Measurements from ENCODE around the gene MUSK. TPM values are rescaled to one million over a fixed set of nuclear protein-coding genes. Genes with fewer than 3 reads are reported as not detected.

MUSK gene
- total RNA-seq, 1 donor from 2014 or later, result not detected

- Mint-ChIP-seq H3K4me3 (no peak overlapping the region), H3K27ac (ENCODE audit: unreplicated experiment) (no peak overlapping the region), H3K27me3 (ENCODE audit: low read depth) (no peaks in the 10 kb centered on the region), H3K9me3 (peaks cover 4% of the 10 kb centered on the region), H3K36me3 (ENCODE audit: low read depth) (no peaks in the 10 kb centered on the region), H3K4me1 (peaks cover 5% of the 10 kb centered on the region)
- no peak for DNase-seq (ENCODE audit: low read depth, low spot score)
- no peak for TF ChIP-seq CTCF (conservative IDR thresholded peaks at IDR 0.05)
Measured at GRCh38 chr9:110755179-110755578, 86.6 kb downstream of the MUSK start.

DNA sequence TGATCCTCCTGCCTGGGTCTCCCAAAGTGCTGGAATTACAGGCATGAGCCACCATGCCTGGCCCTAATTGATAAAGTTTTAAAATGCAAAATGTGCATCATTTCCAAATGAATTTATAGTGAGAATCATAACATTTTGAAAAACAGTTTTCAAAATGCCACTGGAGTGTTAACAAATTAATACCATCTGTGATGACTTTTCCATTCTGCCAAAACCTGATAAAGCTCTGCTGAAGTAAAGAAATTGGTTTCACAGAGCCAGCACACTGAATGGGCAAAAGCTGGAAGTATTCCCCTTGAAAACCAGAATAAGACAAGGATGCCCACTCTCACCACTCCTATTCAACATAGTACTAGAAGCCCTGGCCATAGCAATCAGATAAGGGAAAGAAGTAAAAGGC, 89.6 kb downstream of the MUSK start:
- Mint-ChIP-seq H3K9me3 (peaks cover 4% of the 10 kb centered on the region), H3K27ac (ENCODE audit: unreplicated experiment) (no peak overlapping the region), H3K27me3 (ENCODE audit: low read depth) (no peaks in the 10 kb centered on the region), H3K36me3 (ENCODE audit: low read depth) (peaks cover 4% of the 10 kb centered on the region), H3K4me1 (peaks cover 9% of the 10 kb centered on the region), H3K4me3 (no peak overlapping the region)
- TF ChIP-seq CTCF (conservative IDR thresholded peaks at IDR 0.05), result no peak
- no peak for DNase-seq (ENCODE audit: low read depth, low spot score)

DNA sequence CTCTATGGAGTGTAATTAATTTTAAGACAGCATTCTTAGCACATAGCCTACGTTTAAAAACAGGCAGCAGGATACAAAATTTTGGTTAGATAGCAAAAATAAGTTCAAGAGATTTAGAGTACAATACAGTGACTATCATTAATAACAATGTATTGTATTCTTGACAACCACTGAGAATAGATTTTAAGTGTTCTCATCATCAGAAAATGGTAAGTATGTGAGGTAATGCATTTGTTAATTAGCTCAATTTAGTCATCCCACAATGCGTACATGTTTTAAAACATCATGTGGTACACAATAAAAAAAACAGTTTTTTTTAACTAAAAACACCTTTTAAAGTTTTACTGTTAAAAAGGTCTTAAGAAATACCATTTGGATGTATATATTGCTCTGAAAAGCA, 94.2 kb downstream of the MUSK start:
- Mint-ChIP-seq H3K36me3 (ENCODE audit: low read depth) (peaks cover 4% of the 10 kb centered on the region), H3K4me3 (no peak overlapping the region), H3K27me3 (ENCODE audit: low read depth) (no peaks in the 10 kb centered on the region), H3K4me1 (peaks cover 10% of the 10 kb centered on the region), H3K9me3 (peaks cover 4% of the 10 kb centered on the region), H3K27ac (ENCODE audit: unreplicated experiment) (no peak overlapping the region)
- no peak for TF ChIP-seq CTCF (conservative IDR thresholded peaks at IDR 0.05)
- DNase-seq (ENCODE audit: low read depth, low spot score), result no peak

GRCh38 chr9:110763568-110763967, 95.0 kb downstream of the MUSK start:
- no peaks in the 10 kb centered on the region for H3K27me3 Mint-ChIP-seq (ENCODE audit: low read depth)
- TF ChIP-seq CTCF (conservative IDR thresholded peaks at IDR 0.05), result no peak
- peaks cover 4% of the 10 kb centered on the region for H3K36me3 Mint-ChIP-seq (ENCODE audit: low read depth)
- peaks cover 10% of the 10 kb centered on the region for H3K4me1 Mint-ChIP-seq
- DNase-seq (ENCODE audit: low read depth, low spot score), result no peak
- peaks cover 4% of the 10 kb centered on the region for H3K9me3 Mint-ChIP-seq
- H3K4me3 Mint-ChIP-seq, result no peak overlapping the region
- no peak overlapping the region for H3K27ac Mint-ChIP-seq (ENCODE audit: unreplicated experiment)

DNA sequence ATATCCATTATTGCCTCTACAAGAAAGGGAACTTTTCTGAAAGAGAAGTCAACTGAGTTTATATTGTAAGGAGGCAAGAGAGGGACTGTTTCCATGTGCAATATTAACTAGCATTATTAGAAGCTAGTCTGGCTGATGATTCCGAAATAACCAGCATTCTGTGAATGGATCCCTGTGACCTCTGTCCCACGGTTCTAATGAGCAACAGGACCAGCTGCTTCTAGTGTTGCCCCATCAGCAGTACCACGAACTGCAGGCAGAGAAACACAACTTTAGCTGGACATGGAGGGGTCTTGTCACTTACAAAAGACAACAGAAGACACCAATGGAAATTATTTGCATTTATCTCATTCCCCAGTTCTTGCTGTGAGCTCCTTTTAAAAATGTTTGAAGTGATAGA, 95.4 kb downstream of the MUSK start:
- Mint-ChIP-seq H3K27ac (ENCODE audit: unreplicated experiment) (no peak overlapping the region), H3K4me1 (peaks cover 10% of the 10 kb centered on the region), H3K4me3 (no peak overlapping the region), H3K9me3 (peaks cover 4% of the 10 kb centered on the region), H3K36me3 (ENCODE audit: low read depth) (peaks cover 4% of the 10 kb centered on the region), H3K27me3 (ENCODE audit: low read depth) (no peaks in the 10 kb centered on the region)
- no peak for TF ChIP-seq CTCF (conservative IDR thresholded peaks at IDR 0.05)
- no peak for DNase-seq (ENCODE audit: low read depth, low spot score)

- Mint-ChIP-seq H3K4me1 (peaks cover 10% of the 10 kb centered on the region), H3K27me3 (ENCODE audit: low read depth) (no peaks in the 10 kb centered on the region), H3K27ac (ENCODE audit: unreplicated experiment) (peak overlapping the region; percentile 8), H3K4me3 (no peak overlapping the region), H3K36me3 (ENCODE audit: low read depth) (no peaks in the 10 kb centered on the region), H3K9me3 (no peaks in the 10 kb centered on the region)
- no peak for TF ChIP-seq CTCF (conservative IDR thresholded peaks at IDR 0.05)
- DNase-seq (ENCODE audit: low read depth, low spot score), result no peak
Measured at GRCh38 chr9:110765926-110766325, 97.3 kb downstream of the MUSK start.

Measured in neural crest cell (in vitro differentiated cells).